H1 (cell line): ENCODE results near the gene FAM43B. TPM values are rescaled to one million over a fixed set of nuclear protein-coding genes. Genes with fewer than 3 reads are reported as not detected.

ENCODE experiments used
- CTCF ChIA-PET: fragments of 300-600 bp; sonication (Branson Sonifier 250); formaldehyde crosslinking; loops from one replicate; lab custom pipeline; 2021; ENCODE audit not compliant: partially characterized antibody; lab: Charles Lee
- POLR2A ChIA-PET: fragments of 300-600 bp; sonication (Branson Sonifier 250); formaldehyde crosslinking; loops from one replicate; lab custom pipeline; 2021; ENCODE audit warnings: inconsistent platforms; ENCODE audit not compliant: partially characterized antibody; lab: Charles Lee
- DNase-seq, 2 experiments: peaks; one replicate each; pipeline versions ENCODE4 v3.0.0 to v3.0.0-alpha.2; 2010 to 2022; ENCODE audit warnings: low spot score in 2 of 2, low read depth in 1 of 2, mixed read lengths in 1 of 2
- FAIRE-seq: peaks from 2 replicates; lab custom pipeline; 2011; peaks lifted over from hg19 to GRCh38; lab: Jason Lieb, UNC
- H2AFZ ChIP-seq: 2 replicates; pipeline ENCODE4 v1.8.1; 2012; ENCODE audit warnings: low read length, inconsistent platforms
- H2AK5ac ChIP-seq: 2 replicates; pipeline ENCODE4 v1.6.1; 2013; ENCODE audit warnings: low read depth, low read length
- H2BK120ac ChIP-seq: replicated peaks from 2 replicates; pipeline ENCODE3; 2013; ENCODE audit warnings: low read depth, low read length, inconsistent platforms
- H2BK12ac ChIP-seq: 2 replicates; pipeline ENCODE4 v1.6.1; 2013; ENCODE audit warnings: low read depth, low read length
- H2BK15ac ChIP-seq: 2 replicates; pipeline ENCODE4 v1.6.1; 2013; ENCODE audit warnings: low read length
- H2BK20ac ChIP-seq: 2 replicates; pipeline ENCODE4 v1.6.1; 2013; ENCODE audit warnings: low read length
- H2BK5ac ChIP-seq: 2 replicates; pipeline ENCODE4 v1.6.1; 2013; ENCODE audit warnings: low read depth, low read length
- H3K14ac ChIP-seq: 2 replicates; pipeline ENCODE4 v1.6.1; 2013; ENCODE audit warnings: inconsistent platforms; ENCODE audit not compliant: insufficient read length
- H3K18ac ChIP-seq: 2 replicates; pipeline ENCODE4 v1.6.1; 2013; ENCODE audit warnings: low read length; ENCODE audit errors: extremely low read depth
- H3K23ac ChIP-seq: 2 replicates; pipeline ENCODE4 v1.6.1; 2013; ENCODE audit warnings: inconsistent platforms; ENCODE audit not compliant: insufficient read length
- H3K23me2 ChIP-seq: 2 replicates; pipeline ENCODE4 v1.6.1; 2013; ENCODE audit warnings: low read depth, low read length
- H3K27ac ChIP-seq: 2 replicates; pipeline ENCODE4 v1.6.1; 2011; ENCODE audit warnings: low read depth, low read length, inconsistent platforms
- H3K27me3 ChIP-seq, 4 experiments: replicated peaks in 1 of 4; 1 replicate in 1 of 4; 2 replicates in 3 of 4; pipeline versions ENCODE4 v1.6.1 to v1.8.1; 2011 to 2013; ENCODE audit warnings: low read length in 3 of 4, mild to moderate bottlenecking in 3 of 4, inconsistent platforms in 2 of 4, mixed read lengths in 2 of 4, moderate library complexity in 1 of 4; ENCODE audit not compliant: control insufficient read depth in 3 of 4, insufficient read depth in 3 of 4; ENCODE audit errors: extremely low read depth in 1 of 4
- H3K36me3 ChIP-seq, 4 experiments: 2 replicates each; pipeline versions ENCODE4 v1.6.1 to v1.8.1; 2011 to 2013; ENCODE audit warnings: mild to moderate bottlenecking in 4 of 4, low read length in 3 of 4, moderate library complexity in 2 of 4, control low read depth in 1 of 4, inconsistent platforms in 1 of 4; ENCODE audit not compliant: insufficient read depth in 4 of 4, control insufficient read depth in 2 of 4
- H3K4ac ChIP-seq: replicated peaks from 2 replicates; pipeline ENCODE3; 2013; ENCODE audit warnings: low read length, low read depth, mixed read lengths, inconsistent platforms; ENCODE audit not compliant: insufficient read length
- H3K4me1 ChIP-seq, 4 experiments: replicated peaks in 1 of 4; 1 replicate in 1 of 4; 2 replicates in 3 of 4; pipeline versions ENCODE4 v1.6.1 to v1.8.1; 2011 to 2013; ENCODE audit warnings: low read length in 3 of 4, inconsistent platforms in 2 of 4, mixed read lengths in 1 of 4; ENCODE audit not compliant: insufficient read depth in 4 of 4, control insufficient read depth in 3 of 4
- H3K4me2 ChIP-seq, 2 experiments: 2 replicates each; pipeline versions ENCODE4 v1.6.1 to v1.8.1; 2011 to 2013; ENCODE audit warnings: low read depth in 2 of 2, low read length in 2 of 2, control low read depth in 1 of 2, inconsistent platforms in 1 of 2, mild to moderate bottlenecking in 1 of 2; ENCODE audit not compliant: insufficient read depth in 1 of 2
- H3K4me3 ChIP-seq, 4 experiments: fragments of 200-600, 300-600 bp in 1 of 4; sonication (generic), shearing (Covaris generic), sonication (Bioruptor Twin) in 1 of 4; 2 replicates each; pipeline versions ENCODE4 v1.5.1 to v1.8.1; 2011 to 2016; ENCODE audit warnings: low read length in 4 of 4, low read depth in 3 of 4, control low read depth in 2 of 4, inconsistent platforms in 2 of 4, mild to moderate bottlenecking in 2 of 4, mixed read lengths in 1 of 4, moderate library complexity in 1 of 4; ENCODE audit not compliant: insufficient read depth in 2 of 4; ENCODE audit errors: extremely low read depth in 1 of 4
- H3K56ac ChIP-seq: replicated peaks from 2 replicates; pipeline ENCODE3; 2013; ENCODE audit warnings: low read depth, mild to moderate bottlenecking, mixed read lengths, low read length, inconsistent platforms; ENCODE audit not compliant: insufficient read length
- H3K79me1 ChIP-seq: 2 replicates; pipeline ENCODE4 v1.6.1; 2013; ENCODE audit warnings: low read depth, low read length, control low read depth
- H3K79me2 ChIP-seq, 2 experiments: 2 replicates each; pipeline versions ENCODE4 v1.6.1 to v1.8.1; 2012 to 2013; ENCODE audit warnings: low read length in 2 of 2, mild to moderate bottlenecking in 2 of 2, inconsistent platforms in 1 of 2; ENCODE audit not compliant: insufficient read depth in 2 of 2, control insufficient read depth in 1 of 2
- H3K9ac ChIP-seq, 4 experiments: replicated peaks in 1 of 4; 1 replicate in 1 of 4; 2 replicates in 3 of 4; pipeline versions ENCODE4 v1.6.1 to v1.8.1; 2011 to 2013; ENCODE audit warnings: low read depth in 3 of 4, low read length in 3 of 4, control low read depth in 2 of 4, mild to moderate bottlenecking in 2 of 4, moderate library complexity in 2 of 4, inconsistent platforms in 1 of 4; ENCODE audit errors: extremely low read depth in 1 of 4
- H3K9me3 ChIP-seq, 2 experiments: 2 replicates each; pipeline versions ENCODE4 v1.6.1 to v1.8.1; 2012 to 2013; ENCODE audit warnings: mild to moderate bottlenecking in 2 of 2, moderate library complexity in 2 of 2, control low read depth in 1 of 2, inconsistent platforms in 1 of 2, low read depth in 1 of 2, low read length in 1 of 2, mixed read lengths in 1 of 2; ENCODE audit not compliant: insufficient read depth in 2 of 2
- H4K20me1 ChIP-seq, 2 experiments: replicated peaks in 1 of 2; 2 replicates each; pipeline versions ENCODE3 to v1.8.1; 2011 to 2013; ENCODE audit warnings: inconsistent platforms in 2 of 2, low read length in 2 of 2, mild to moderate bottlenecking in 1 of 2; ENCODE audit not compliant: insufficient read depth in 2 of 2, control insufficient read depth in 1 of 2
- H4K5ac ChIP-seq: 2 replicates; pipeline ENCODE4 v1.6.1; 2013; ENCODE audit warnings: low read length, low read depth, mixed read lengths, inconsistent platforms; ENCODE audit not compliant: insufficient read length
- H4K8ac ChIP-seq: 2 replicates; pipeline ENCODE4 v1.8.0; 2013; ENCODE audit warnings: mild to moderate bottlenecking, moderate library complexity, low read length, inconsistent platforms; ENCODE audit not compliant: insufficient read depth; ENCODE audit errors: extremely low read depth
- H4K91ac ChIP-seq: replicated peaks from 2 replicates; pipeline ENCODE3; 2013; ENCODE audit warnings: low read length, mixed read lengths, inconsistent platforms; ENCODE audit not compliant: insufficient read length
- ASH2L ChIP-seq: fragments of 200-600, 300-600 bp; sonication (generic); IDR thresholded peaks from one replicate; pipeline ENCODE4 v1.7.1; 2017; ENCODE audit warnings: low read length
- BRCA1 ChIP-seq: IDR thresholded peaks from 2 replicates; pipeline ENCODE4 v1.6.1; 2012; ENCODE audit warnings: low read depth, low read length, improper control_type of control experiment
- JUND ChIP-seq: IDR thresholded peaks from 2 replicates; pipeline ENCODE4 v1.6.1; 2011; ENCODE audit warnings: mild to moderate bottlenecking, improper control_type of control experiment, low read length
- RFX5 ChIP-seq: IDR thresholded peaks from 2 replicates; pipeline ENCODE4 v1.6.1; 2011; ENCODE audit warnings: low read depth, low read length, improper control_type of control experiment, borderline replicate concordance
- SP4 ChIP-seq: IDR thresholded peaks from 2 replicates; pipeline ENCODE4 v1.6.1; 2012; ENCODE audit warnings: low read length, inconsistent platforms
- SRF ChIP-seq: IDR thresholded peaks from 2 replicates; pipeline ENCODE4 v1.6.1; 2011; ENCODE audit warnings: mild to moderate bottlenecking, low read depth, low read length, moderate library complexity
- TBP ChIP-seq: IDR thresholded peaks from 2 replicates; pipeline ENCODE4 v1.6.1; 2011; ENCODE audit warnings: low read depth, low read length, improper control_type of control experiment
- TEAD4 ChIP-seq: IDR thresholded peaks from 2 replicates; pipeline ENCODE4 v1.6.1; 2012; ENCODE audit warnings: low read depth, low read length, inconsistent platforms, mixed read lengths
- YY1 ChIP-seq: IDR thresholded peaks from 2 replicates; pipeline ENCODE4 v1.6.1; 2011; ENCODE audit warnings: low read depth, mild to moderate bottlenecking, low read length
- WGBS, 2 experiments: shearing (Covaris generic) in 1 of 2; methylation state at CpG; one replicate each; pipeline versions ENCODE4 v1.1.6 to v1.1.7; 2013 to 2015; ENCODE audit warnings: low lambda C conversion rate in 2 of 2, mixed read lengths in 2 of 2, inconsistent platforms in 1 of 2, low coverage in 1 of 2, missing lambda C conversion rate in 1 of 2; ENCODE audit not compliant: insufficient replicate concordance in 2 of 2, insufficient coverage in 1 of 2, insufficient read length in 1 of 2; ENCODE audit errors: extremely low coverage in 1 of 2, missing lambda C conversion rate in 1 of 2; 5-methylcytosine and 5-hydroxymethylcytosine counted together
- polyA plus RNA-seq, 7 experiments: library from polyadenylated mRNA; depleted of rRNA in 3 of 7; stranded (reverse) in 5 of 7; unstranded in 2 of 7; fragments of >200 nt in 5 of 7; fragments of 200-250 nt in 2 of 7; gene quantifications; 1 replicate in 5 of 7; 2 replicates in 1 of 7; 4 replicates in 1 of 7; pipeline versions ENCODE4 v1.2.1 to v1.2.3, GENCODE V29; 2011 to 2013; ENCODE audit warnings: missing spikeins in 2 of 7, mixed read lengths in 2 of 7
- total RNA-seq: library from RNA; stranded (reverse); fragmentation: NEBNext Ultra II Directional; extraction: Animal tissue kit (Norgen Biotek cat#: 25700); gene quantifications from 2 replicates; pipeline ENCODE4 v1.2.1, GENCODE V29; 2021
- TF ChIP-seq, protein P1 (sequence below): IDR thresholded peaks from 2 replicates; pipeline ENCODE4 v1.6.1; 2011; ENCODE audit warnings: low read length, improper control_type of control experiment

The FAM43B gene
- total and polyA plus RNA-seq, 2 of the 8 experiments (the other 6 are each of a cell fraction or from before 2014, with no cell fraction given), result 0.88 to 2.2 TPM

DNA sequence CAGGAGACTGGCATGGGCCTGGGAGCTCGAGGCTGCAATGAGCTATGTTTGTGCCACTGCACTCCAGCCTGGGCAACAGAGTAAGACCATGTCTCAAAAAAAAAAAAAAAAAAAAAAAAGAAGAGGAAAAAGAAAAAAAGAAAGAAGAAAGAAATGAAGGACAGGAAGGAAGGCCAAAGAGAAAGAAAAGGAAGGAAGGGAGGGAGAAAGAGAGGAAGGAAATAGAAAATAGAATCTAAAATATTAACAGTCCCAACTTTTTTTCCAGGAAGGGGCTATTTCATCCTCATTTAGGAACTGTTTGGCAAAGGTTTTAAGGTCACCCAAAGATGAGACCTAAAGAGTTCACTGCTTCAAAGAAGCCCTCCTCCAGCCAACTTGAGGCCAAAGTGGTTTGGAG is 46.9 kb upstream of the FAM43B start:
- POLR2A ChIA-PET, result interaction anchor here (1.6 kb wide), 1 partner anchor 9 kb away, joined by 3 read pairs; no protein-coding TSS in a partner anchor

More for the DNA sequence above, 46.9 kb upstream of the FAM43B start:
- no peaks in the 10 kb centered on the region; the same call in 1 of the 2 replicates for H3K79me1 ChIP-seq
- H2BK12ac ChIP-seq, result no peak overlapping the region
- peaks cover 0 to 3% (median 2%) of the 10 kb centered on the region in 4 experiments; a peak in 2 of 7 replicates for H3K4me1 ChIP-seq
- no peak overlapping the region for H2BK20ac ChIP-seq
- H3K27ac ChIP-seq, result no peak overlapping the region
- H3K27me3 ChIP-seq, result no peaks in the 10 kb centered on the region; a peak in 1 of 7 replicates
- peaks cover 0 to 4% of the 10 kb centered on the region in 2 experiments for H4K20me1 ChIP-seq
- CTCF ChIA-PET, result interaction anchor here (0.8 to 3.2 kb wide), 3 partner anchors 11 to 326 kb away, joined by 3 to 16 read pairs (median 3); no protein-coding TSS in a partner anchor
- 100% methylated on average over 1 of the region's 1 CpG; no CpG with 5 or more reads in 1 of the 2 experiments for WGBS, 2 experiments
- H2BK5ac ChIP-seq, result no peak overlapping the region
- H3K4ac ChIP-seq, result no peak overlapping the region
- H2BK120ac ChIP-seq, result no peak overlapping the region
- no peak overlapping the region for H4K91ac ChIP-seq
- H4K5ac ChIP-seq, result no peak overlapping the region
- no peak overlapping the region for H3K18ac ChIP-seq
- H3K36me3 ChIP-seq, result peaks cover 5 to 22% (median 14%) of the 10 kb centered on the region in 4 experiments
- H3K14ac ChIP-seq, result no peak overlapping the region
- no peak overlapping the region for H2BK15ac ChIP-seq
- no peak overlapping the region for H3K4me2 ChIP-seq
- H4K8ac ChIP-seq, result no peak overlapping the region
- no peak overlapping the region for H3K56ac ChIP-seq
- H3K79me2 ChIP-seq, result peaks cover 0 to 30% of the 10 kb centered on the region in 2 experiments; a peak in 3 of 4 replicates
- H3K9me3 ChIP-seq, result no peaks in the 10 kb centered on the region
- H3K23ac ChIP-seq, result no peak overlapping the region
- no peak for TF ChIP-seq TEAD4
- TF ChIP-seq, protein P1, sequence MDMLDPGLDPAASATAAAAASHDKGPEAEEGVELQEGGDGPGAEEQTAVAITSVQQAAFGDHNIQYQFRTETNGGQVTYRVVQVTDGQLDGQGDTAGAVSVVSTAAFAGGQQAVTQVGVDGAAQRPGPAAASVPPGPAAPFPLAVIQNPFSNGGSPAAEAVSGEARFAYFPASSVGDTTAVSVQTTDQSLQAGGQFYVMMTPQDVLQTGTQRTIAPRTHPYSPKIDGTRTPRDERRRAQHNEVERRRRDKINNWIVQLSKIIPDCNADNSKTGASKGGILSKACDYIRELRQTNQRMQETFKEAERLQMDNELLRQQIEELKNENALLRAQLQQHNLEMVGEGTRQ, result no peak
- TF ChIP-seq ASH2L, result no peak
- no peak for TF ChIP-seq TBP
- no peak for TF ChIP-seq BRCA1
- TF ChIP-seq JUND, result no peak
- no peak for TF ChIP-seq YY1
- no peak for TF ChIP-seq SP4
- TF ChIP-seq RFX5, result no peak
- no peak for TF ChIP-seq SRF
- H3K23me2 ChIP-seq, result no peaks in the 10 kb centered on the region; the same call in 1 of the 2 replicates
- H3K9ac ChIP-seq, result no peak overlapping the region
- H2AFZ ChIP-seq, result no peak overlapping the region
- DNase-seq, result no peak
- no peak overlapping the region for H2AK5ac ChIP-seq
- FAIRE-seq, result no peak
- H3K4me3 ChIP-seq, result no peak overlapping the region
